Adipose tissue (tissue), 3 donors: Measurements from ENCODE around the gene TENM4. TPM values are rescaled to one million over a fixed set of nuclear protein-coding genes. Genes with fewer than 3 reads are reported as not detected.
"Not testable (repeated sequence)": the region's sequence is repeated elsewhere in the genome, so short reads cannot be mapped to it uniquely, and the experiment has no call there.

Experiments
- H3K27ac ChIP-seq: one replicate; pipeline ENCODE4 v1.5.1; 2013; ENCODE audit warnings: low read depth, low read length
- WGBS, 3 donors: extraction: QIAGEN DNeasy Blood & Tissue Kit; methylation state at CpG; one replicate each; pipeline ENCODE4 v1.1.7; 2013; 5-methylcytosine and 5-hydroxymethylcytosine counted together
- polyA plus RNA-seq, 3 donors: library from polyadenylated mRNA; stranded (reverse); fragments of 200-250 nt; gene quantifications; one replicate each; pipeline ENCODE4 v1.2.3, GENCODE V29; 2013
- donor health status: healthy with polysubstance abuse.
- donor health status: Bipolar disorder and iron deficiency.
- donor health status: healthy.

Gene TENM4
- polyA plus RNA-seq, 3 donors = 0.22 to 2.7 (median 0.41) TPM

- no peak overlapping the region for H3K27ac ChIP-seq
- 84 to 94% (median 93%) methylated on average over 3 of the region's 3 CpGs for WGBS, 3 donors
Measured at GRCh38 chr11:78630155-78630554, 810.7 kb downstream of the TENM4 start.

- 77 to 85% (median 80%) methylated on average over 5 of the region's 5 CpGs for WGBS, 3 donors
- H3K27ac ChIP-seq = no peak overlapping the region
Measured at GRCh38 chr11:78622666-78623065, 818.2 kb downstream of the TENM4 start.

DNA sequence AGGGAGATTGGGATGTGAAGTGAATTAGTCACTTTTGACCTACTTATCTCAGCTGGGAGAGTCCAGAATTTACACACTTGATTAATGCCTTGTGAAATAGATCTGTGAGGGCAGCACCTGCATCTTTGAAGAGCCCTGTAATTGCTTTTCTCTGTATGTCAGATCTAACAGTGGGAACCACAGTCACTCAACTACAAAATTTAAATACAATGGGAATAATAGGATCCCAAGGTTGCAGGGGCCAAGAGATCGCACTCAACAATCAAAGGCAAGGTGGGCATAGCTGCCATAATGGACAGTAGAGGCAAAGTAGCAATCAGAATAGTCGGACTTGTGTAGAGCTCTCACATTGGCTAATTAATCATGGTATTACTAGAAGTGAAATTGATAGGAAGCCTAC lies 820.7 kb downstream of the TENM4 start:
- WGBS, 3 donors = 56 to 91% (median 85%) methylated on average over 2 of the region's 2 CpGs
- H3K27ac ChIP-seq = no peak overlapping the region

- WGBS, 3 donors = 76 to 94% (median 82%) methylated on average over 1 of the region's 1 CpG
- H3K27ac ChIP-seq = no peak overlapping the region
Measured at GRCh38 chr11:78615724-78616123, 825.1 kb downstream of the TENM4 start.

DNA sequence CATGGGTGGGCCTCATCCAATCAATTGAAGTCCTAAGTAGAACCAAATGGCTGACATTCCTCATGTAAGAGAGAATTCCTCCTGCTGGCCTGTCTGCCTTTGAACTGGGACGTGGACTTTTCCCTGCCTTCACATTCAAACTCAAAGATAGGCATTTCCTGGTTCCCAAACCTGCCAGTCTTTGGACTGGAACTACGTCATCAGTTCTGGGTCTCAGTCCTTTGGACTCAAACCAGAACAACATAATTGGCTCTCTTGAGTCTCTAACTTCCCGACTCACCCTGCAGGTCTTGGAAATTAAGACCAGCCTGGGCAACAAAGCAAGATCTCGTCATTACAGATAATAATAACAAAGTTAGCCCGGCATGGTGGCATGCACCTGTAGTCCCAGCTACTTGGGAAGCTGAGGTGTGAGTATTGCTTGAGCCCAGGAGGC lies 827.4 kb downstream of the TENM4 start:
- no peak overlapping the region for H3K27ac ChIP-seq
- WGBS, 3 donors = 65 to 82% (median 79%) methylated on average over 5 of the region's 5 CpGs

GRCh38 chr11:78612721-78613377 lies 828.0 kb downstream of the TENM4 start:
- WGBS, 3 donors = 60 to 78% (median 70%) methylated on average over 4 of the region's 4 CpGs
- no peak overlapping the region for H3K27ac ChIP-seq

GRCh38 chr11:78609321-78609720 lies 831.5 kb downstream of the TENM4 start:
- 81 to 93% (median 84%) methylated on average over 5 of the region's 5 CpGs for WGBS, 3 donors
- not testable (repeated sequence) for H3K27ac ChIP-seq

GRCh38 chr11:78607696-78608095 lies 833.1 kb downstream of the TENM4 start:
- H3K27ac ChIP-seq = no peak overlapping the region

GRCh38 chr11:78606667-78607066 lies 834.2 kb downstream of the TENM4 start:
- H3K27ac ChIP-seq = no peak overlapping the region
- 56 to 77% (median 71%) methylated on average over 3 of the region's 3 CpGs for WGBS, 3 donors

DNA sequence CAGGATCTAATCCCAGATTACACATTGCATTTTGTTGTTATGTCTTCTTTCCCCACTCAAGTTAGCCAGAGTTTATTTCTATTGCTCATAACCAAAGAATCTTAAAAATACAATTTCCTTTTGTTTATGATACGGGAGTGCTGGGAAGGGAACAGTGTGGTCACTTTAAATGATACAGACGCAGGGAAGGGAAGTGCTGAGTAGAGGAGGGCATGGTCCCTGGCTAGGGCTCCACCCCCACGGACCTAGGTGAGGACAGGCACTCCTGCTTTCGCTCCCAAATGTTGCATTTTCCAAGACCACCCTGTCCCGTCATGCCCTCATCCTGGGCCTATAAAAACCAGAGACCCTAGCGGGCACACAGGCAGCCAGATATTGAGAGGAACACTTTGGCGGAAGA lies 835.5 kb downstream of the TENM4 start:
- WGBS, 3 donors = 77 to 83% (median 82%) methylated on average over 7 of the region's 7 CpGs
- no peak overlapping the region for H3K27ac ChIP-seq

DNA sequence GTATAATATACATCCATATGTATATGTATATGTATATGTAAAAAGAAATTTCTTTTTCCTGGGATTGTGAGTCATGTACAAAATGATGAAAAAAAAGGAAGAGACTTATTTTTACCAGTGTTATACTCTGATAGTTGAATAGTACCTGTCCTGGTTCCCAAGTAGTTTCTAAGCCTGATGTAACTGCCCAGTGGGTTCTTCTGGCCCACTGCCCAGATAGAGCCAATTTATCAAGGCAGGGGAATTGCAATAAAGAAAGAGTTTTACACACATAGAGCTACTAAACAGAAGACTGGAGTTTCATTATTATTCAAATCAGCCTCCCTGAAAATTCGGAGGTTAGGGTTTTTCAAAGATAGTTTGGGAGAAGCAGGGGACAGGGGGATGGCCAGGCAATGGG lies 837.0 kb downstream of the TENM4 start:
- no peak overlapping the region for H3K27ac ChIP-seq
- WGBS, 3 donors = 75 to 85% (median 80%) methylated on average over 1 of the region's 1 CpG
